ENCODE measurements around the gene FOXP4. TPM values are rescaled to one million over a fixed set of nuclear protein-coding genes. Genes with fewer than 3 reads are reported as not detected.

Gene FOXP4
- total RNA-seq, 2 experiments from 2014 or later: 11.1 to 11.3 TPM

GRCh38 chr6:41648070-41648585, 101.9 kb downstream of the FOXP4 start:
- Mint-ChIP-seq H3K27ac (no peak overlapping the region), H3K4me1 (no peaks in the 10 kb centered on the region), H3K36me3 (no peaks in the 10 kb centered on the region), H3K4me3 (no peak overlapping the region), H3K9me3 (no peaks in the 10 kb centered on the region), H3K27me3 (no peaks in the 10 kb centered on the region)
- DNase-seq: no peak

- H3K27ac Mint-ChIP-seq: no peak overlapping the region
- no peaks in the 10 kb centered on the region for H3K36me3 Mint-ChIP-seq
- H3K4me1 Mint-ChIP-seq: no peaks in the 10 kb centered on the region
- no peaks in the 10 kb centered on the region for H3K27me3 Mint-ChIP-seq
- DNase-seq: no peak
- no peak overlapping the region for H3K4me3 Mint-ChIP-seq
- no peaks in the 10 kb centered on the region for H3K9me3 Mint-ChIP-seq
Measured at GRCh38 chr6:41648921-41649320, 102.7 kb downstream of the FOXP4 start.

- Mint-ChIP-seq H3K4me3 (no peak overlapping the region), H3K27ac (no peak overlapping the region), H3K9me3 (no peaks in the 10 kb centered on the region), H3K4me1 (no peaks in the 10 kb centered on the region), H3K27me3 (no peaks in the 10 kb centered on the region), H3K36me3 (no peaks in the 10 kb centered on the region)
- no peak for DNase-seq
Measured at GRCh38 chr6:41649596-41649995, 103.4 kb downstream of the FOXP4 start.

- Mint-ChIP-seq H3K4me1 (no peaks in the 10 kb centered on the region), H3K9me3 (no peaks in the 10 kb centered on the region), H3K4me3 (no peak overlapping the region), H3K36me3 (no peaks in the 10 kb centered on the region), H3K27ac (no peak overlapping the region), H3K27me3 (peaks cover 3% of the 10 kb centered on the region)
- no peak for DNase-seq
Measured at GRCh38 chr6:41650120-41650519, 103.9 kb downstream of the FOXP4 start.

GRCh38 chr6:41651246-41651961, 105.2 kb downstream of the FOXP4 start:
- no peaks in the 10 kb centered on the region for H3K9me3 Mint-ChIP-seq
- H3K27me3 Mint-ChIP-seq: peaks cover 5% of the 10 kb centered on the region
- no peaks in the 10 kb centered on the region for H3K36me3 Mint-ChIP-seq
- no peaks in the 10 kb centered on the region for H3K4me1 Mint-ChIP-seq
- H3K4me3 Mint-ChIP-seq: no peak overlapping the region
- no peak overlapping the region for H3K27ac Mint-ChIP-seq
- no peak for DNase-seq

Other genes with a start within 250 kb of the FOXP4 start
- under 1 TPM; 0.31 to 0.44 TPM for gene NCR2, start 210.8 kb upstream of the FOXP4 start, total RNA-seq
- gene MDFI, start 92.1 kb downstream of the FOXP4 start, total RNA-seq: not detected
- gene TFEB, start 189.2 kb downstream of the FOXP4 start, total RNA-seq: 10 to 100 TPM in 1 of 2 experiments, 1 to 10 TPM in 1; 9.3 to 11.5 TPM
- gene PGC, start 201.0 kb downstream of the FOXP4 start, total RNA-seq: not detected
- 1 to 10 TPM; 3.1 to 5.2 TPM for gene FRS3, start 233.5 kb downstream of the FOXP4 start, total RNA-seq
- not detected for gene PRICKLE4, start 234.4 kb downstream of the FOXP4 start, total RNA-seq
- gene TOMM6, start 241.3 kb downstream of the FOXP4 start, total RNA-seq: 100 to 1,000 TPM; 423 to 429 TPM

Measured in activated naive CD8-positive, alpha-beta T cell treated with anti-CD3 and anti-CD28 coated beads for 36 hours (primary cell).